NCI-H1105 treated with DMSO at 0.1 percent for 48 hours (cell line): ENCODE measurements around the gene SPINT4.
"Not testable (repeated sequence)": the region's sequence is repeated elsewhere in the genome, so short reads cannot be mapped to it uniquely, and the experiment has no call there.

Source experiments
- DNase-seq: peaks from one replicate; lab custom pipeline; 2025; lab: John Stamatoyannopoulos, UW

Gene SPINT4

GRCh38 chr20:45722047-45722446, at the start of gene SPINT4:
TSS of gene SPINT4 (plus strand) at chr20:45722347. CDS start at chr20:45722368, 21 bp downstream.
- DNase-seq = no peak

- DNase-seq = no peak
Observed at GRCh38 chr20:45672765-45673164, 49.4 kb upstream of the SPINT4 start.

GRCh38 chr20:45679650-45680049, 42.5 kb upstream of the SPINT4 start:
- no peak for DNase-seq

- DNase-seq = no peak
Observed at GRCh38 chr20:45685896-45686295, 36.3 kb upstream of the SPINT4 start.

GRCh38 chr20:45693346-45693745, 28.8 kb upstream of the SPINT4 start:
- DNase-seq = not testable (repeated sequence)

GRCh38 chr20:45695496-45695895, 26.7 kb upstream of the SPINT4 start:
- DNase-seq = no peak

GRCh38 chr20:45701104-45701503, 21.0 kb upstream of the SPINT4 start:
- no peak for DNase-seq

- DNase-seq = no peak
Observed at GRCh38 chr20:45701873-45702272, 20.3 kb upstream of the SPINT4 start, which contains the start of gene WFDC13. TSS of gene WFDC13 (plus strand) at chr20:45702038. CDS start at chr20:45702124, 86 bp downstream.

- peak; percentile 93 for DNase-seq
Observed at GRCh38 chr20:45704969-45705637, 17.0 kb upstream of the SPINT4 start, which contains the start of gene WFDC10B. TSS of gene WFDC10B (minus strand) at chr20:45705019. CDS start at chr20:45685992, 19,027 bp downstream.

GRCh38 chr20:45716141-45716688, 5.9 kb upstream of the SPINT4 start:
- DNase-seq = not testable (repeated sequence)

GRCh38 chr20:45725134-45725533, 3.0 kb downstream of the SPINT4 start:
- DNase-seq = no peak

GRCh38 chr20:45727044-45727443, 4.9 kb downstream of the SPINT4 start:
- no peak for DNase-seq

- no peak for DNase-seq
Observed at GRCh38 chr20:45732199-45732598, 10.1 kb downstream of the SPINT4 start.

- DNase-seq = no peak
Observed at GRCh38 chr20:45735552-45735951, 13.4 kb downstream of the SPINT4 start.

GRCh38 chr20:45735988-45736387, 13.8 kb downstream of the SPINT4 start:
- no peak for DNase-seq

GRCh38 chr20:45742596-45742995, 20.4 kb downstream of the SPINT4 start:
- no peak for DNase-seq

- DNase-seq = no peak
Observed at GRCh38 chr20:45745015-45745414, 22.9 kb downstream of the SPINT4 start.

- DNase-seq = no peak
Observed at GRCh38 chr20:45751721-45752120, 29.6 kb downstream of the SPINT4 start.

GRCh38 chr20:45752746-45753145, 30.6 kb downstream of the SPINT4 start:
- DNase-seq = no peak

- DNase-seq = no peak
Observed at GRCh38 chr20:45758096-45758495, 35.9 kb downstream of the SPINT4 start.

- not testable (repeated sequence) for DNase-seq
Observed at GRCh38 chr20:45759921-45760320, 37.8 kb downstream of the SPINT4 start.

- not testable (repeated sequence) for DNase-seq
Observed at GRCh38 chr20:45761966-45762365, 39.8 kb downstream of the SPINT4 start.

- DNase-seq = not testable (repeated sequence)
Observed at GRCh38 chr20:45764618-45765282, 42.6 kb downstream of the SPINT4 start.
